ENCODE measurements around the gene CPVL. TPM values are rescaled to one million over a fixed set of nuclear protein-coding genes. Genes with fewer than 3 reads are reported as not detected.
A peak's percentile ranks its signal among the peaks of the same experiment; 100 is the strongest.
"Not testable (repeated sequence)": the region's sequence is repeated elsewhere in the genome, so short reads cannot be mapped to it uniquely, and the experiment has no call there.

The CPVL gene
- total RNA-seq, 1 donor from 2014 or later, result 5.0 TPM

- no peak for DNase-seq (ENCODE audit: low spot score)
- no peak for ATAC-seq
Measured at GRCh38 chr7:29096446-29096730, 49.9 kb downstream of the CPVL start.

DNA sequence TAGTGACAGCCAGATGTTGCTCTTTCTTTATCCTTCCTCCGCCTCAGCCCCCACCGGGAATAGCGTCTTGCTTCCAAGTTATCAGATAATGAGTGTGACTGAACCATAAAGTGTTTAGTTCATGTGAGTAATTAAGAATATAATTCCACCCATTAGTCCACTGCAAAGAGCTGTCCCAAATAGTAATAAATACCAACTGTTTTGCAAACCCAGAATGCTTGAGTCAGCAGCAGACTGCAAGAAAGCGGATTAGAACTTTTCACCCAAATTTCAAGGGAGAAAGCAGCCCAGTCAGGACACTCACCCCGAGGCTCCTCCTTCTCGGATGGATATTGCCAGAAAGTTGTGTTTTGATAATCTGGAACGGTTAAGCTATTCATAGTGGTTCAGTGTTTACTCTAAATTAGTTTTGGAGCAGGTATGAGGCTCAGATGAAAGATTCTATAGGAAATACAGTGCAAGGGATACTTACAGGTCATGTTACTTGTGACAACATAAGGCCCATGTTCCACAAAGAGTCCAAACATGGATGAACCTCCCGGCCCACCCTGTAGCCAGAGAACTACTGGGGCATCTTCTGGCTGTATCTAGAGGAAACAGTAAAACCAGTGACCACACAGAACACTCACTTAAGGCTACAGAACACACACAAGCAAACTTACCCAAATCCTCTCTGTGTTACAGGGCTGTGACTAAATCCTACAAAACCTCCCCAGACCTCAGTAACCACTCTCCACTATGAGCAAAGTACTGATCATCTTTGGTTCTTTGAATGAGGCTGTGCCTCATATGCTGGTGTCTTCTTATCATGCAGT lies 50.5 kb downstream of the CPVL start:
- ATAC-seq, result peak; percentile 30
- no peak for DNase-seq (ENCODE audit: low spot score)

DNA sequence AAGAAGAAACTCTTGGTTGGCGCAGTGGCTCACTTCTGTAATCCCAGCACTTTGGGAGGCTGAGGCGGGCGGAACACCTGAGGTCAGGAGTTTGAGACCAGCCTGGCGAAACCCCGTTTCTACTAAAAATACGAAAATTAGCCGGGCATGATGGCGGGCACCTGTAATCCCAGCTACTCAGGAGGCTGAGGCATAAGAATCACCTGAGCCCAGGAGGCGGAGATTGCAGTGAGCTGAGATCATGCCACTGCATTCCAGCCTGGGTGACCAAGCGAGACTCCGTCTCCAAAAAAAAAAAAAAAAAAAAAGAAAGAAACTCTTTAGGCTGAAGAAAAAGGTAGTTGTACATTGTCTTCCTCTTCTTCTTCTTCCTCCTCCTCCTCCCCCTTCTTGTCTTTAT lies 53.2 kb downstream of the CPVL start:
- not testable (repeated sequence) for DNase-seq (ENCODE audit: low spot score); ATAC-seq

DNA sequence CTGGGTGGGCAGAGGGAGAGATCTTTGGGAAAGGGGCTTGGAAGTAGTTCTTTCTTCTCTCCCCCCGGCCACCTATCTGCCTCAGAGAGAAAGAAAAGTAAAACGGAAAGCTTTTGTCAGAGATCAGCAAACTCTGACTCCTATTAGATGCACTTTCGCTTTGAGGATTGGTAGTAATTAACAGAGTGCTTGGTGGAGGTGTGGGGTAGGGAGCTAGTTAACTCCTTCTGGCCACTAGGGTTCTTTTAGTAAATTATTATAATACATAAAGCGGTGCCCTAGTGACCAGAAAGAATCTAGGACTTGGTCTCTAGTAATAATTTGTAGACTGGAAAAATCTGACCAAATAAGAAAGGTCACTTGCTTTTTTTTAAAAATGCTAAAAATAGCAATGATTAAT lies 54.6 kb downstream of the CPVL start:
- DNase-seq (ENCODE audit: low spot score), result no peak
- ATAC-seq, result no peak

- ATAC-seq (no peak), DNase-seq (ENCODE audit: low spot score) (no peak)
Measured at GRCh38 chr7:29090836-29091601, 55.3 kb downstream of the CPVL start.

GRCh38 chr7:29090151-29090805 lies 56.1 kb downstream of the CPVL start:
- no peak for ATAC-seq
- no peak for DNase-seq (ENCODE audit: low spot score)

GRCh38 chr7:29087840-29088170 lies 58.5 kb downstream of the CPVL start:
- no peak for DNase-seq (ENCODE audit: low spot score)
- ATAC-seq, result no peak

DNA sequence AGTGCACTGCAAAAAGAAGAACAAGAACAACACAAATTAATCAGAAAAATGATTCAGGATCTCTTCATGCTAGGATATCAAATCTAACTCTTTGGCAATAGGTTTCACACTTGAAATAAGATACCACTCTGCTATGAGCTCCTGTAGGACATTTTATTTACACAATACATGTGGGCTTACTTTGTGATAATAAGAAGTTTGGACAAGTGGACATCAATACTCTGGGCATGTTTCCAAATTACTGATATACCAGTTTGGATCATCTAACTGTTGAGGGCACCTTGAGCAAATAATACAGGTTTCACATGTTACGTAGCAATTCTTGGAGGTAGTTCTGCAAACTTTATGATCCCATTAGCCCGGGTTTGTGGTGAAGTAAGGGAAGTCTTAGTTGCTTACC lies 59.8 kb downstream of the CPVL start:
- DNase-seq (ENCODE audit: low spot score), result no peak
- ATAC-seq, result no peak

GRCh38 chr7:29084832-29085231 lies 61.5 kb downstream of the CPVL start:
- ATAC-seq (no peak), DNase-seq (ENCODE audit: low spot score) (no peak)

- DNase-seq (ENCODE audit: low spot score) (no peak), ATAC-seq (no peak)
Measured at GRCh38 chr7:29080803-29081202, 65.5 kb downstream of the CPVL start.

GRCh38 chr7:29078311-29079260 lies 67.8 kb downstream of the CPVL start:
- DNase-seq (ENCODE audit: low spot score) (no peak), ATAC-seq (no peak)

- ATAC-seq, result no peak
- DNase-seq (ENCODE audit: low spot score), result no peak
Measured at GRCh38 chr7:29077854-29078253, 68.5 kb downstream of the CPVL start.

DNA sequence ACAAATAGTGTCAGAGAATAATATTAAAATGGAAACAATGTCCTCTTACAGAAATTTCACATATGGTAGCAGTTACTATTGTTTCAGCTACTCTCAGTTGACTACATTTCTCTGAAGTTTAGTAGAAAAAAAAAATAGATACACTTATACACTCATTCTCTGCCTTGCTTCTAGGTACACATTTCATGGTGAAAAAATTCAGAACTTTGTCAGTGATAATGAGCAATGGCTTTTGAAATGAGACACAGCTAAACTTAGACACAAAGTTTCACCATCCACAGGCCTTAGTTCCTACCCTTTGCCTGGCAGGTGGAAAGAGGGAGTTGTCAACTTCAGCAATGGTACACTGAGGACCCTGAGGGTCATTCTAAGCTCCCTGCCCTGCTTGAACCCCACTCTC lies 69.2 kb downstream of the CPVL start:
- ATAC-seq, result no peak
- no peak for DNase-seq (ENCODE audit: low spot score)

DNA sequence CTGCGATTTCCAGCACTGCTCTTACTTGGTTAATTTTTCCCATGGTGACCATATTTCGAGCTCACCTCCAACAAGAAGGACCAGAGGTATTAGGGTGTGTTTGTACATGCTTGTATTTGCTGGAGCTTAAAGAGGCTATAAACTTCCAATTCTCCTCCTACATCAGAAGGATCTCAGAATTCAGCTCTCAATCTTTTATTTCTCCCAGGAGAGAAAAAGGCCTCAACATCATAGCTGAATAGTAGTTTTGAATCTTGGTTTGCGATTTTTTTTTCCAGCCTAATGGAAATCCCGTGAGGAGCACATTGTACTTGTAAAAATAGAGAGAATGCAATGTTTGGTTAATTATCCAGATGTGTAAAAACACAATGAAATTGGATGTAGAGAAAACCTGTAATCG lies 69.7 kb downstream of the CPVL start:
- ATAC-seq (no peak), DNase-seq (ENCODE audit: low spot score) (no peak)

- DNase-seq (ENCODE audit: low spot score) (no peak), ATAC-seq (no peak)
Measured at GRCh38 chr7:29075606-29076005, 70.7 kb downstream of the CPVL start.

DNA sequence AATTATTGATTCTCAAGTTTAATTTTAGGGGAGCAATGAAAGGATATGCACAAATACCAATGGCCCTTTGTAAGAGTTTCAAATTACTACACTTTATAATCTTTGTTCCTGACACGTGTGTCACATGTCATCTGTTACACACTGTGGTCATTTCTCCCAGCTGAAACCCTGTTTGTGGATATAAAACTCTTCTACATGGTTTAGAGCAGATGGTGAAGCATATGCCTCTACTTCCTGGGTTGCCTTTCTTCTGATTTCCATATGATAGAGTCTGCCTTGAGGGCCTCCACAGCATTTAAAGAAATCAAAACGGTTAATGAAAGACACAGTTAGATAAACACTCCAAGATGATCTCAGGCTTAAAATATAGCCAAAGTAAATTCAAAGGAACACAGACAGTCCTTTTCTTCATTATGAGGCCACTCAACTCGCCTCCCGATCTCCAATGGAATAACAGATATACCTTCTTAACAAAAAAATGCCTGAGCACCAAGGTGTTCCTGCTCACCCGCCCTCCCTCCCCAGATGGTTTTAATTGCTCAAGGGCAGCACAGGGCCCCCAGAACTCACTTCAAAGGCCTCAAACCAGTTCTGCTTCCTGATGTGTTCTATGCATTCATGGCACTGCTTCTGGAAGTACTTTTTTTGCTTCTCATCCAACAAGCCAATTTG lies 75.0 kb downstream of the CPVL start:
- DNase-seq (ENCODE audit: low spot score) (no peak), ATAC-seq (no peak)

GRCh38 chr7:29066641-29067040 lies 79.7 kb downstream of the CPVL start:
- ATAC-seq, result no peak

GRCh38 chr7:29065181-29065857 lies 81.0 kb downstream of the CPVL start:
- DNase-seq (ENCODE audit: low spot score) (no peak), ATAC-seq (no peak)

More at GRCh38 chr7:29066641-29067040, 79.7 kb downstream of the CPVL start:
- DNase-seq (ENCODE audit: low spot score), result no peak

DNA sequence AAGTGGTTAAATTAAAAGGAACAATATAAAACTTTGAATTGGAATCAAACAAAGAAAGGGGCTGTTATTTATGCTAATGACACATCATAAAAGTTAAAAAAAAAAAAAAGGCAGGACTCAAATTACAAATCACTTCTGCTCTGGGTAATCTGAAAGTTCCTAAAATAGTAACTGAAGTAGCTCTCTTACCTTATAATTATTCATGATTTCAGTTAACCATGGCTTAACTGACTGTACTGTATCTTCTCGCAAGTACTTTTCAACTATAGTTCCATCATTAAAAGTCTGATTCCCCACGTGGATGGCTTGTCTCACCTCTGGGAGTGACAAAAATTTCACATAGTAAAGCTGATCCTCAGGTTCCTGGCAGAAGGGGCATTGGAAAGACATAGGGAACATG lies 82.5 kb downstream of the CPVL start:
- no peak for DNase-seq (ENCODE audit: low spot score)
- ATAC-seq, result no peak

- no peak for DNase-seq (ENCODE audit: low spot score)
- ATAC-seq, result no peak
Measured at GRCh38 chr7:29063236-29063635, 83.1 kb downstream of the CPVL start.
